Activated CD4-positive, alpha-beta memory T cell treated with anti-CD3 and anti-CD28 coated beads, Interleukin-2, amount 10 ng/mL, durations not matched to agents 7 days and 5 days (primary cell): ENCODE measurements around the gene OGFOD3. TPM values are rescaled to one million over a fixed set of nuclear protein-coding genes. Genes with fewer than 3 reads are reported as not detected.
"Not testable (repeated sequence)": the region's sequence is repeated elsewhere in the genome, so short reads cannot be mapped to it uniquely, and the experiment has no call there.

Experiments
- CTCF ChIA-PET: fragments of 350-600 bp; sonication (Branson Sonifier 250); formaldehyde crosslinking; loops from one replicate; lab custom pipeline; 2021; ENCODE audit warnings: antibody characterized with exemption, inconsistent platforms; lab: Charles Lee
- POLR2A ChIA-PET: fragments of 350-600 bp; sonication (Branson Sonifier 250); formaldehyde crosslinking; loops from one replicate; lab custom pipeline; 2021; ENCODE audit warnings: antibody characterized with exemption; lab: Charles Lee
- DNase-seq: peaks from one replicate; pipeline ENCODE4 v3.0.0-alpha.2; 2020
- H3K27ac Mint-ChIP-seq: one replicate; pipeline ENCODE4 v1.8.0; 2021; ENCODE audit warnings: mild to moderate bottlenecking, mixed read lengths
- H3K27me3 Mint-ChIP-seq: one replicate; pipeline ENCODE4 v1.8.0; 2021; ENCODE audit warnings: mixed read lengths
- H3K36me3 Mint-ChIP-seq: one replicate; pipeline ENCODE4 v1.8.0; 2021; ENCODE audit warnings: low read depth, mixed read lengths
- H3K4me1 Mint-ChIP-seq: one replicate; pipeline ENCODE4 v1.8.0; 2021; ENCODE audit warnings: mixed read lengths
- H3K4me3 Mint-ChIP-seq: one replicate; pipeline ENCODE4 v1.8.0; 2021; ENCODE audit warnings: mild to moderate bottlenecking, mixed read lengths
- H3K9me3 Mint-ChIP-seq: one replicate; pipeline ENCODE4 v1.8.0; 2021; ENCODE audit warnings: mixed read lengths
- total RNA-seq, 2 experiments: library from RNA; stranded (reverse); gene quantifications; one replicate each; pipeline ENCODE4 v1.2.3, GENCODE V29; 2021

The OGFOD3 gene
- total RNA-seq, 2 experiments from 2014 or later: 26.7 to 29.4 TPM

GRCh38 chr17:82457073-82457928 is 38.9 kb upstream of the OGFOD3 start:
- no peak for DNase-seq
- Mint-ChIP-seq H3K36me3 (peaks cover 52% of the 10 kb centered on the region), H3K27me3 (no peaks in the 10 kb centered on the region), H3K9me3 (peaks cover 3% of the 10 kb centered on the region), H3K4me1 (peaks cover 53% of the 10 kb centered on the region), H3K27ac (peak overlapping the region; percentile 96), H3K4me3 (peak overlapping the region; percentile 97)
- CTCF ChIA-PET: interaction anchor here (0.8 to 1.1 kb wide), 2 partner anchors 38 to 157 kb away, joined by 3 to 6 read pairs; no protein-coding TSS in a partner anchor
- POLR2A ChIA-PET: interaction anchor here (0.7 to 5.0 kb wide), 29 partner anchors 8 to 774 kb away, joined by 3 to 68 read pairs (median 4); partner anchors contain the start of genes ARL16, CSNK1D, FOXK2 and HEXD

DNA sequence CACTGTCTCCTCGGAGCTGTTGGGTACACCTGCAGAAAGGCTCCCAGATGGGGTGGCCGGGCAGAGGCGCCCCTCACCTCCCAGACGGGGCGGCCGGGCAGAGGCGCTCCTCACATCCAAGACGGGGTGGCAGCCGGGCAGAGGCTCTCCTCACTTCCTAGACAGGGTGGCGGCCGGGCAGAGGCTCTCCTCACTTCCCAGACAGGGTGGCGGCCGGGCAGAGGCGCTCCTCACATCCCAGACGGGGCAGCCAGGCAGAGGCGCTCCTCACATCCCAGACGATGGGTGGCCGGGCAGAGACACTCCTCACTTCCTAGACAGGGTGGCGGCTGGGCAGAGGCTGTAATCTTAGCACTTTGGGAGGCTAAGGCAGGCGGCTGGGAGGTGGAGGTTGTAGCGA is 35.3 kb upstream of the OGFOD3 start:
- Mint-ChIP-seq H3K36me3 (peaks cover 49% of the 10 kb centered on the region), H3K4me1 (peaks cover 50% of the 10 kb centered on the region)
- H3K27me3 Mint-ChIP-seq, CTCF ChIA-PET, H3K9me3 Mint-ChIP-seq, H3K4me3 Mint-ChIP-seq, H3K27ac Mint-ChIP-seq, DNase-seq, POLR2A ChIA-PET: not testable (repeated sequence)

- peaks cover 49% of the 10 kb centered on the region for H3K36me3 Mint-ChIP-seq
- CTCF ChIA-PET, DNase-seq, H3K9me3 Mint-ChIP-seq, H3K4me3 Mint-ChIP-seq, H3K27me3 Mint-ChIP-seq: not testable (repeated sequence)
- H3K27ac Mint-ChIP-seq: peak overlapping the region; percentile 99
- POLR2A ChIA-PET: interaction anchor here (0.6 kb wide), 1 partner anchor 53 kb away, joined by 3 read pairs; no protein-coding TSS in a partner anchor
- H3K4me1 Mint-ChIP-seq: peaks cover 50% of the 10 kb centered on the region
These were observed 34.8 kb upstream of the OGFOD3 start for GRCh38 chr17:82453151-82453550.

- H3K4me1 Mint-ChIP-seq: peaks cover 50% of the 10 kb centered on the region
- ChIA-PET CTCF (interaction anchor here (1.3 kb wide), 1 partner anchor 27 kb away, joined by 7 read pairs; no protein-coding TSS in a partner anchor), POLR2A (interaction anchor here (1.6 to 1.7 kb wide), 2 partner anchors 67 to 154 kb away, joined by 5 to 6 read pairs; partner anchors contain the start of gene FOXK2)
- H3K9me3 Mint-ChIP-seq: peaks cover 3% of the 10 kb centered on the region
- peak overlapping the region; percentile 6 for H3K4me3 Mint-ChIP-seq
- H3K27ac Mint-ChIP-seq: peak overlapping the region; percentile 99
- peaks cover 49% of the 10 kb centered on the region for H3K36me3 Mint-ChIP-seq
- no peak for DNase-seq
- H3K27me3 Mint-ChIP-seq: no peaks in the 10 kb centered on the region
These were observed 33.8 kb upstream of the OGFOD3 start for GRCh38 chr17:82452162-82452561.

GRCh38 chr17:82450357-82451106 is 32.1 kb upstream of the OGFOD3 start, which contains the start of gene CYBC1:
Gene CYBC1, minus strand, starts transcription at chr17:82450752. Its CDS starts 1,498 bp downstream, at chr17:82449254.
- Mint-ChIP-seq H3K27me3 (no peaks in the 10 kb centered on the region), H3K9me3 (peaks cover 3% of the 10 kb centered on the region), H3K4me3 (peak within 1 kb of the TSS; percentile 96), H3K4me1 (peaks cover 49% of the 10 kb centered on the region), H3K27ac (peak within 1 kb of the TSS; percentile 99), H3K36me3 (peaks cover 57% of the 10 kb centered on the region)
- ChIA-PET CTCF (no interaction called here), POLR2A (interaction anchor here (0.7 to 3.3 kb wide), 11 partner anchors 8 to 148 kb away, joined by 3 to 68 read pairs (median 11); partner anchors contain the start of genes FOXK2, HEXD and NARF)
- DNase-seq: peak; percentile 96

GRCh38 chr17:82449883-82450356 is 31.5 kb upstream of the OGFOD3 start:
- peak overlapping the region; percentile 96 for H3K4me3 Mint-ChIP-seq
- no peaks in the 10 kb centered on the region for H3K27me3 Mint-ChIP-seq
- H3K27ac Mint-ChIP-seq: peak overlapping the region; percentile 99
- H3K9me3 Mint-ChIP-seq: peaks cover 3% of the 10 kb centered on the region
- peak; percentile 41 for DNase-seq
- CTCF ChIA-PET: interaction anchor here (1.8 kb wide), 1 partner anchor 33 kb away, joined by 7 read pairs; no protein-coding TSS in a partner anchor
- H3K4me1 Mint-ChIP-seq: peaks cover 48% of the 10 kb centered on the region
- H3K36me3 Mint-ChIP-seq: peaks cover 57% of the 10 kb centered on the region
- POLR2A ChIA-PET: interaction anchor here (0.9 to 3.3 kb wide), 22 partner anchors 9 to 524 kb away, joined by 3 to 68 read pairs (median 7); partner anchors contain the start of genes FOXK2, HEXD and NARF

DNA sequence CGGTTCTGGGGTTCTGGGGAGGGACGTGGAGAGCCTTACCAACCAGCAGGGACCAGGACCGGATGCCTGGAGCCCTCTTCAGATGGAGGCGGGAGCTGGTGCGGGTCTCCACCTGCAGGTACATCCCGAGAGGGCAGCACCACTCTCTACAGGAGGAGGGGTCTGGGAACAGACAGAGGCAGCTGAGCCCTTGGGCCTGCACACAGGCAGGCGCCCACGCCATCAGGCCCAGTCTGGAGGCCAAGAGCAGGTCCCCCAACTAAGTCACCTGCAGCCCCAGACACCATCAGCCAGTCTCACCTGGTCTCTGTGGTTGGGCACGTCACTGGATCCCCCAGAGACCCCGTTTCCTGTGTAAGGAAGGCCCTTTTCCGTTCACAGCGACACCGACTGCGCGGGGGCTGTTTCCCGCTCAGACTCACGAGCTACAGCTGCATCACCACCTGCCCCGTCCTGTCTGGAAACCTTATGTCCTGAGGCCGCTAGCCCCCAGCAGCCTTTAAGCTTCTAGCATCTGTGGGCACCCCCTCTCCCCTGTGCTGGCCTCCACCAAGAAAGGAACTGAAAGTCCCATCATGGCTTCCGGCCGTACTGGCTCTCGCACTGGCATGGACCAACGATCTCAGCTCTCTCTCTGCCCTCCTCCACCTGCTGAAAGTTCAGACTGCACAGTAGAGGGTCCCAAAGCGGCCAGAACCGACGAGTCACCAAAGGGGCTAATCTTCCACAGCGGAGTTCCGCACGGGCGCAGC is 30.9 kb upstream of the OGFOD3 start:
- POLR2A ChIA-PET: interaction anchor here (0.8 to 3.3 kb wide), 28 partner anchors 9 to 524 kb away, joined by 3 to 68 read pairs (median 5); partner anchors contain the start of genes FOXK2, HEXD and NARF

DNA sequence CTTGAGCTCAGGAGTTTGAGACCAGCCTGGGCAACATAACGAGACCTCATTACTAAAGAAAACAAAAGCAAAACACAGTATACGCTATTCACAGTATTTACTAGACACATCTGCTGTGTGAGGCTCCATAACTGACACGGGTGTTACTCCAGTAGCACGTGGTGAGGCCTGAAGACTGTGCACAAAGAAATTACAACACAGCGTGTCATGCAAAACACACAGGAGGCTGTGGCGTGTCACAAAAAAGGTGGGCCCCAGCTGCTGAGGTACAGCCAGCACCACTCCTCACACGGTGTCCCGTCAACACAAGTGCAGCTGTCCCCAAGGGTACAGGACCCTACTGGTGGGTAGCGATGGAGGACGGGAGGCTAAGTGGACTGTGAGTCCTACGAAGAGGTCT is 29.5 kb upstream of the OGFOD3 start:
- no peaks in the 10 kb centered on the region for H3K27me3 Mint-ChIP-seq
- peak overlapping the region; percentile 35 for H3K4me3 Mint-ChIP-seq
- CTCF ChIA-PET: no interaction called here
- H3K9me3 Mint-ChIP-seq: no peaks in the 10 kb centered on the region
- no peak for DNase-seq
- POLR2A ChIA-PET: interaction anchor here (0.6 to 3.3 kb wide), 3 partner anchors 11 to 20 kb away, joined by 3 to 68 read pairs (median 3); partner anchors contain the start of gene NARF
- H3K27ac Mint-ChIP-seq: peak overlapping the region; percentile 40
- H3K36me3 Mint-ChIP-seq: peaks cover 52% of the 10 kb centered on the region
- H3K4me1 Mint-ChIP-seq: peaks cover 45% of the 10 kb centered on the region

More for the DNA sequence above, 30.9 kb upstream of the OGFOD3 start:
- H3K9me3 Mint-ChIP-seq: peaks cover 2% of the 10 kb centered on the region
- CTCF ChIA-PET: interaction anchor here (0.7 to 1.8 kb wide), 4 partner anchors 15 to 213 kb away, joined by 3 to 7 read pairs (median 4); no protein-coding TSS in a partner anchor
- H3K4me3 Mint-ChIP-seq: peak overlapping the region; percentile 96
- H3K4me1 Mint-ChIP-seq: peaks cover 48% of the 10 kb centered on the region
- H3K36me3 Mint-ChIP-seq: peaks cover 59% of the 10 kb centered on the region
- H3K27me3 Mint-ChIP-seq: no peaks in the 10 kb centered on the region
- H3K27ac Mint-ChIP-seq: peak overlapping the region; percentile 99
- peak; percentile 73 for DNase-seq

DNA sequence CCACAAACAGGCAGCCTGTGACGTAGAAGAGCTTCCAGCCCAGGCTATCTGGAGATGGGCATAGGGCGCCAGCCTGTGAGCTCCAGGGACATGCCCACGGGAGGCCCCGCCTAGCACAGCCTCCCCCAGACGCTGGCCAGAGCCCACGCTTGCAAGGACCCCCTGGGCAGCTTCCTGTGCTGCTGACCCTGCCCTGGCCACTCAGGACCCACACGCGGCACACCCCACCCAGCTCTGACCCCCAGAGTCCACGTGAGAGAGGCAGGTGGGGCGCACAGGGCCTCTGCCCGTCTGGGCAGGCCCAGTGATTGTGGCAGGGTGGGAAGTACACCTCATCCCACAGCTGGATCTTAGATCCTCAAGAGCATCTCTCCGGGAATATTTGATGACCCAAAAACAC is 28.3 kb upstream of the OGFOD3 start:
- H3K27ac Mint-ChIP-seq: peak overlapping the region; percentile 21
- CTCF ChIA-PET: interaction anchor here (1.2 kb wide), 1 partner anchor 21 kb away, joined by 6 read pairs; no protein-coding TSS in a partner anchor
- no peaks in the 10 kb centered on the region for H3K27me3 Mint-ChIP-seq
- H3K4me3 Mint-ChIP-seq: no peak overlapping the region
- peaks cover 35% of the 10 kb centered on the region for H3K4me1 Mint-ChIP-seq
- peaks cover 50% of the 10 kb centered on the region for H3K36me3 Mint-ChIP-seq
- no peaks in the 10 kb centered on the region for H3K9me3 Mint-ChIP-seq
- POLR2A ChIA-PET: interaction anchor here (0.7 kb wide), 1 partner anchor 11 kb away, joined by 3 read pairs; no protein-coding TSS in a partner anchor
- no peak for DNase-seq

DNA sequence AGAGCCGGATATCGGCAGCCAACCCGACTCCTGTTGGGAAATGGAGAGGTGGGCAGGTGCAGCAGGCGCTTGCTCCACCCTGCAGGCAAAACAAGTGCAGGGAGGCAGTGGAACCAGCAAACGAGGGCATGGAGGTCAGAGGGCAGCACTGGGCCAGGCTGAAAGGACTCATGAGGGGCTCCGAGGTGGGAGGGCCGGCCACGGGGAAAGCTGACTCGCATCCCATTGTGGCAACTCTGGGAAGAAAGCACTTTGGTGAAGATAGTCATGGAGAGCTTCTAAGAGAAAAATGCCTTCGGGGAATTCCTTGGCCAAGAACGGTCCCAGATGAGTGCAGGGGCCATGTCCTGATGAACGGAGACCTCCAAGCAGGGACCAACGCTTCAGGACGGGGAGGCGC is 27.7 kb upstream of the OGFOD3 start:
- no peak for DNase-seq
- peaks cover 30% of the 10 kb centered on the region for H3K4me1 Mint-ChIP-seq
- H3K27ac Mint-ChIP-seq: no peak overlapping the region
- ChIA-PET CTCF (interaction anchor here (1.2 kb wide), 1 partner anchor 21 kb away, joined by 6 read pairs; no protein-coding TSS in a partner anchor), POLR2A (interaction anchor here (0.7 kb wide), 2 partner anchors 10 kb away, joined by 3 read pairs; no protein-coding TSS in a partner anchor)
- H3K27me3 Mint-ChIP-seq: no peaks in the 10 kb centered on the region
- H3K4me3 Mint-ChIP-seq: no peak overlapping the region
- H3K36me3 Mint-ChIP-seq: peaks cover 45% of the 10 kb centered on the region
- H3K9me3 Mint-ChIP-seq: no peaks in the 10 kb centered on the region

GRCh38 chr17:82445542-82445941 is 27.2 kb upstream of the OGFOD3 start:
- ChIA-PET CTCF (interaction anchor here (1.2 kb wide), 1 partner anchor 20 kb away, joined by 6 read pairs; no protein-coding TSS in a partner anchor), POLR2A (interaction anchor here (0.7 kb wide), 1 partner anchor 9 kb away, joined by 3 read pairs; no protein-coding TSS in a partner anchor)
- Mint-ChIP-seq H3K4me3 (no peak overlapping the region), H3K4me1 (peaks cover 26% of the 10 kb centered on the region), H3K27ac (no peak overlapping the region), H3K36me3 (peaks cover 45% of the 10 kb centered on the region), H3K9me3 (no peaks in the 10 kb centered on the region), H3K27me3 (no peaks in the 10 kb centered on the region)
- DNase-seq: no peak
